HG03460 (cell line): ENCODE measurements around the gene ILF2.
"Not testable (repeated sequence)": the region's sequence is repeated elsewhere in the genome, so short reads cannot be mapped to it uniquely, and the experiment has no call there.

Experiments used
- ATAC-seq: cut with Tn5 transposase; IDR thresholded peaks from one replicate; pipeline ENCODE4 v1.9.1; 2021; ENCODE audit not compliant: unreplicated experiment

The ILF2 gene

GRCh38 chr1:153670859-153671627 is at the start of gene ILF2:
ILF2 (minus strand) TSS chr1:153670993; CDS start chr1:153670922, 71 bp downstream.
- peak; percentile 82 for ATAC-seq

GRCh38 chr1:153717330-153717729 is 46.5 kb upstream of the ILF2 start:
- ATAC-seq = no peak

- not testable (repeated sequence) for ATAC-seq
These were observed 45.4 kb upstream of the ILF2 start for GRCh38 chr1:153716211-153716610.

GRCh38 chr1:153711026-153711425 is 40.2 kb upstream of the ILF2 start:
- no peak for ATAC-seq

GRCh38 chr1:153705484-153705883 is 34.7 kb upstream of the ILF2 start:
- ATAC-seq = no peak

GRCh38 chr1:153699768-153700167 is 29.0 kb upstream of the ILF2 start:
- ATAC-seq = no peak

- ATAC-seq = no peak
These were observed 28.3 kb upstream of the ILF2 start for GRCh38 chr1:153698923-153699714.

- ATAC-seq = no peak
These were observed 27.5 kb upstream of the ILF2 start for GRCh38 chr1:153698020-153698922.

GRCh38 chr1:153697191-153698019 is 26.6 kb upstream of the ILF2 start:
- no peak for ATAC-seq

- no peak for ATAC-seq
These were observed 25.9 kb upstream of the ILF2 start for GRCh38 chr1:153696741-153697140.

- no peak for ATAC-seq
These were observed 22.7 kb upstream of the ILF2 start for GRCh38 chr1:153693466-153693865.

- no peak for ATAC-seq
These were observed 18.0 kb upstream of the ILF2 start for GRCh38 chr1:153688736-153689328.

GRCh38 chr1:153688276-153688675 is 17.5 kb upstream of the ILF2 start:
- no peak for ATAC-seq

GRCh38 chr1:153687346-153688125 is 16.7 kb upstream of the ILF2 start:
- ATAC-seq = no peak

- no peak for ATAC-seq
These were observed 14.9 kb upstream of the ILF2 start for GRCh38 chr1:153685544-153686340.

GRCh38 chr1:153684892-153685291 is 14.1 kb upstream of the ILF2 start:
- no peak for ATAC-seq

- ATAC-seq = no peak
These were observed 13.1 kb upstream of the ILF2 start for GRCh38 chr1:153683854-153684253.

GRCh38 chr1:153682730-153683129 is 11.9 kb upstream of the ILF2 start:
- ATAC-seq = no peak

GRCh38 chr1:153680120-153680403 is 9.3 kb upstream of the ILF2 start:
- ATAC-seq = no peak
